NCI-H460 (cell line): ENCODE data around the gene CD44. TPM values are rescaled to one million over a fixed set of nuclear protein-coding genes. Genes with fewer than 3 reads are reported as not detected.

ENCODE experiments used
- DNase-seq: peaks from one replicate; pipeline ENCODE4 v3.0.0-alpha.2; 2016; ENCODE audit warnings: low read depth; ENCODE audit errors: extremely low read depth
- total RNA-seq: library from RNA; depleted of rRNA; stranded (reverse); fragments of >200 nt; shearing (Covaris generic); gene quantifications from 2 replicates; pipeline ENCODE4 v1.2.3, GENCODE V29; 2014

The CD44 gene
- total RNA-seq, 1 experiment from 2014 or later: 33.3 TPM

DNA sequence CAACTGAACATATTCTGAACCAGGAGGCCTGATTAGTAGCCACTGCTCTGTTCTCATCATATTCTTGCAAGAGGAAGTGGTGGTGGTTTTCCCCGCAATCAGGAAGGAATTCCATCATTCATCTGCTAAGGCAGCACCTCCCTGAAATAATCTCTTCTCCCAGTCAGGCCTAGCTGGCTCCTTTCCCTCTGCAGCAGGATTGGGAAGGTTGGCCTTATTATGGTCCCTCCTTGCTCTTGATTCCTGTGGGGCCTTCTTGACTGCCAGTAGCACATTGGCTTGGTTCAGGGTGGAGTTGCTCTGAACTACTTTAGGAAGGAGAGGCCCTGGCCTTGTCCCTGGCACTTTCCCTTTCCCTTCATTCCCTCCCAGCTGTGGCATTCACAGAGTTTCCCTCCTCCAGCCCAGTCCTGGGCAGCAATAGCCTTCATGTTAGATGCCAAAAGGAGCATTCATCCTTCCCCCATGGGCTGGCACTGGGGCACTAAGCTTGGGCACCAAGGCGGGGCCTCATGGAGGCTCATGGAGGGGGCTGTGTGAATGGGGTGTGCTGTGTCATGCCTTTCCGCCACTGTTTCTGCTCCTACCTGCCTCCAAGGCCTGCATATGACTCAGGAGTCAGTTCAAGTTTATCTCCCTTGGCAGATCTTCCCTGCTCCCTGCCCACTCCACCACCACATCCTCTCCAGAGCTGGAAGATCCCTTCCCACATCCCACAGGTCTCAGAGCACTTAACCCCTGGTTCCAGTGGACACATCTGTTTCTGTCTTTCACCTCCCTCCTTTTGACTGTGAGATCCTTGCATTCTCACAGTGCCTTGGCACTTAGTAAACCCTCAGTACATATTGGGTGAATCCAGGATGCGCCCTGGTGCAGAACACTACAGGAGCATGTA is 27.6 kb upstream of the CD44 start:
- DNase-seq: no peak

GRCh38 chr11:35112056-35112845 is 26.7 kb upstream of the CD44 start:
- no peak for DNase-seq

- no peak for DNase-seq
Measured at GRCh38 chr11:35112846-35113105, 26.2 kb upstream of the CD44 start.

DNA sequence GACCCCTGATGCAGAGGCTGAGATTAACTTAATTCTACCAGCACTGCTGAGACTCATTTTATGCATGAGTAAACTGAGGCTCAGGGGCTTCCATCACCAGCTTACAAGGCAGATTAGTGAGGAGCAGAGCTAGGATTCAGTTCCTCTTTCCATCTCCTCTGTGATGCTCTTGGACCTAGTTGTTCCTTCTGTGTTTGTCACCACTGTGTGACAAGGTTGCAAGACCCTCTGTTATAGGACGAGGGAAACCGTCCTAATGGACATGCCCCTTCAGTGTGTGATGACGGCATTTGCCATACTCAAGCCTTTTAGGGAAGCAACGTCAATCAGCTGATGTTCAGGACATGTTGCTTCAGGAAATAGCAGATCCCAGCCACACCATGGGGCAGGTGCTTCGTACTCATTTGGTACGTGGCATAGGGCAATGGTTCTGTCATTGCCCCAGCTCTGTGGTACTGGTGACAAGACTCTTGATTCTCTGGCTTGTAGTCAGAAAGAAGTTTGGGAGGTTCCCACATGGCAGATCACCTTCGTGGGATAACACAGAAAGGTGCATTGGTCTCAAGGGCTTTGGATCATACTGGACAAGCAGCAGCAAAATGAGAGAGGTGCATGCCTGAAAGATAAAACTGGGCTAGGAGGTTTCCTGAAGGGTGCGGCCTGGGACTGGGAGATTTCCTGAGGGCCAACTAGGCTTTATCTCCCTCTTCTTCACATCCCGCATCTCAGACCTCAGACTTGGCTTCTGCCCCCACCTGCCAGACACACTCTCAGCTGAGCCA is 23.9 kb upstream of the CD44 start:
- no peak for DNase-seq

GRCh38 chr11:35115688-35116030 is 23.3 kb upstream of the CD44 start:
- no peak for DNase-seq

GRCh38 chr11:35116245-35116644 is 22.7 kb upstream of the CD44 start:
- no peak for DNase-seq

DNA sequence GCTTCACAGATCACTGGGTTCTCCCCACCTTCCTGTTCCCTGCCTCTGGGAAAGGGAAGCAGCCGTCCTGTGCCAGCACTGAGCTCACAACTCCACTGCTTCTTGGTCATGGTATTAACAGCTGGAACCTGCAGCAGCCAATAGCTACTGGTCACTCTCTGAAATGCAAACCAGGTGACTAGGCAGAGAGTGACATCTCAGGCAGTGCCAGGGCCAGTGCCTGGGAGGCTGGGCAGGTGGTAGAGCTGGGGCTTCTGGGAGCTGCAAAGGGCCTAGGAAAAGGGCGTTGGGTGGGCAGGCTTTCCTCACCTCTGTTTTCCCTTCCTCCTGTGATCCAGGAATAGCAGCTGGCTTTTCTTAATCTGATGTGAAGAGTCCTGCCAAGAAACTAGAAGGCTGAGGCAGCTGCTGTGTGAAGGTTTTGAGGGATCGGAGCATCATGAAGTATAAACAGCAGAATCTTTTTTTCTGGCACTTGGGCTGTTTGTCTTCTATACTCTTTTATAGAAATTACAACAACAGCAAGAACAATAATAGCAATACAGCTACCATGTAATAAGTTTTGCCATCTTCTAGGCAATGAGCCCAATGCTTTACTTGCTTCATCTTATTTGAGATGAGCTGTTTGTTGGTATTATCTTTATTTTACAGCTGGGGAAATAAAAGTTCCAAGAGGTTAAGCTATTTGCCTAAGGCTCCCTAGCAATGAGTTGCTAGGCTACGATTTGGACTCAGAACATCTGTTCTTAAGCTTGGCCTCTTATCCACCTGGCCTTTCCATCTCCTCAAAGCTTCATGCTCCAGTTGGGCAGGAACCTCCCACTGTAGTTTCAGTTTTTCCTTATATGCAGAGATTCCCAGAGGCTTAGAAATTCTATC is 22.0 kb upstream of the CD44 start:
- DNase-seq: no peak

DNA sequence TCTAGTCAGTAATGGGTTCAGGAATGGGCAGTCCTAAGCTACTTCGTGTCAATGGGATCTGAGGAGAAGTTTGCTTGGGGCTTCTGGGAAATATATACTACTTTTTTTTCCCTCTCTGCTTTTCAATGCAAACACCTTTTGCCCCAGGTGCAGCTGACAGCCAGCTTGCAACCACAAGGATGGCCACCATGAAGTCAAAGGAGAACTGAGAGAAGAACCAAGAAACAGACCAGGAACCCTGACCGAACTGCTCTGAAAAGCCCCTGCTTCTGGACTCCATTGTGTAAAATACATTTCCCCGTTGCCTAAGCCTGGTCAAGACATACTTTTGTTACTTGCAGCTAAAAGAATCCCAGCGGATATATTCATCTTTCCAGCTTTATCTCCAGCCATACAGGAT is 20.1 kb upstream of the CD44 start:
- DNase-seq: no peak

- no peak for DNase-seq
Measured at GRCh38 chr11:35121326-35121865, 17.6 kb upstream of the CD44 start.

- DNase-seq: no peak
Measured at GRCh38 chr11:35122308-35122707, 16.7 kb upstream of the CD44 start.

DNA sequence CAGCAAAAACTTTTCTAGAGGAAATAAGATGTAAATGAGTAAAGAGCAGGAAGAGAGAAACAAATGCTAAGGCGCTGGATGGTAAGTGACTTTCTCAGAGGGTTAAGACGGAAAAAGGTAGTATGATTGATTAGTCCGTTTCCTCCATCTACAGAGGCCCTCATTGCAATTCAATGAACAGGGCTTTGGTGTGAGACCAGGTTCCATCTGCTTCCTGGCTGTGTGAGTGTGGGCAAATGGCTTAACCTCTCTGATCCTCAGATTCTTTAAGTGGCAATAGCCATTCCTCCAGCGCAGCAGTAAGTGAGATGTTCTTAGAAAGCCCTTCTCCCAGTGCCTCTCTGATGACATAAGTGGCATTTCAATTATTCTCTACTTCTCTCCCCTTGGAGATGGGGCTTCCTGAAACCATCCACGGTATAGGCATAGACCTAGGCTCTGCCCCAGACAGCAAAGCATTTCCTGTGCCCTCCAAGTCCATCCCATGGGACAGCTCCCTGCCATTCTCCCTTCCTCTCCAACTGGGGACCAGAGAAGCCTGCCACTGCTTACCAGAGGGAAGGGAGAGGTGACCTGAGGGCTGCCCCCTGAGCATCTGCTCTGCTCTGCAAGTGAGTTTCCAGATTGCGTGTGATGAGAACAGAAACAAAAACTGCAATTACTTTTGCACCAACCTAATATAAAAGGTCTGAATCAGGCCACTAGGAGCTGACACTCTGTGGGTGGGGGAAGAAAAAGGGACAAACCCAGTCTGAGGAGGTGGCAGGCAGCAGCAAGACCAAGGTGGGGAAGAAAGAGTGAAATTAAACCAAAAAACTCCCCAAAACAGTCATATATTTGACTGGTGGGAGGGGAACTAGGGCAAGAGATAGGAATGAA is 12.7 kb upstream of the CD44 start:
- DNase-seq: no peak

- DNase-seq: no peak
Measured at GRCh38 chr11:35126879-35127581, 11.9 kb upstream of the CD44 start.

DNA sequence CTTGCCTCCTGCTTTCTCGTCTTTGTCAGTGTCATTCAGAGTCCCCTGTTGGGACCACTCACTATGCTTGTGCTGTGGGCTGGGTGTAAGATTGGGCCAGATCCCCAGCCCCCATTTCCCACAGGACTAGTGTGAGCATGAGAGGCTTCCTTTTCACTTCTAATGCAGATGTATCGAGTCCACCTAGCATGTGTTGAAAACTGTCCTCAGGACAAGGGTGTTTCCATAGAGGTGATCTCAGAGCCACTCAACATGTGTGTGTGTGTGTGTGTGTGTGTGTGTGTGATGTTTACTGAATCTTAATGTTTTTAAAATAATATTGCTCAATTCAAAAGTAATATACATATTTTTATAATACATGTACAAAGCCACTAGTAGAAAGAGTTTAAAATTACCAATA is 11.4 kb upstream of the CD44 start:
- no peak for DNase-seq

DNA sequence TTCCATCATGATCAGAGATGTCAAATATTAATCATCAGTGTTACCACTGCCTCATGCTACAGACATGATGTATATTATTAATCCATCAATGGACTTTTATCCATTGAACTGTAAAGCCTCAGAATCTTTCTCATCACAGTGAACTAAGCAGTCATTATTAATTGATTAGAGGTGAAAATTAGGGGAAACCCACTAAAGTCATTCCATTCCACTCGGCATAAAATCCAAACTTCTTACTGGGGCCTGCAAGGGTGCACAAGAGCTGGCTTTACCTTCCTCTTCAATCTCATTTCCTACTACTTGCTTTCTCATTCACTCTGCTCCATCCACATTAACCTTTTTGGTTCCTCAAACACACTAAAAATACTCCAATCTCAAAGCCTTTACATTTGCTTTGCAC is 7.9 kb upstream of the CD44 start:
- DNase-seq: no peak

DNA sequence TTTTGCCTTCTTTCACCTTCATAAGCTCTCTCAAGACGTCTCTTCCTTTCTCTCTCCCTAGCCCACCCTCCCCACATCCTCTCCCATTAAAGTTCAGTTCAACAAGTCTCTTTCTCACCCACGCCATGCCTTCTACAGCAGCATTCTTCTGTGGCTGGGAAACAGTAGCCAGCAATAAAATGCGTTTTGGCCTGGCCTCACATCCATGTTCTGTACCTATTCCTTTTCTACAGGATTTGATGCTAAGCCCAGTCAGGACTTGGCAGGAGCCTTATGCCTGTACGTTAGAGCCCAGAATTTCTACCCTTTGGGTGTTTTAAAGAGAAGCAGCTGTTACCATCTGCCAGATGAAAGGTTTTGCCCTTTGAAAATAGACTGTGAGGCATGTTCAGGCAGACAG is 7.1 kb upstream of the CD44 start:
- DNase-seq: no peak

DNA sequence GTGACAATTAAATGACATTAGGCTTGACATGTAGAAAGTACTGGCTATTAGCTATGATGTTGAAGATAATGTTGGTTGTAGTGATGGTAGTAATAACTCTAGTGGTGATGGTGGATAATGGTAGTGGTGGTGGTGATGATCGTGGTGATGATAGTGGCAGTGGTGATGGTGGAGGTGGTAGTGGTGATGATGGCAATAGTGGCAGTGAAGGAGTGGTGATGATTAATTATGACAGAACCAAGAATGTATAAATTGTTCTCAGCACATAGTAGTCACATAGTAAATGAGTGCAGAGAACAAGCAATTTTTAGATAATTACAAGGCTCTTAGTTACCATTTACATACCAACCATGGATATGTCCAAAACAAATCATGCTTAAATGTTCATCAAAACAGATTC is 5.3 kb upstream of the CD44 start:
- DNase-seq: no peak

DNA sequence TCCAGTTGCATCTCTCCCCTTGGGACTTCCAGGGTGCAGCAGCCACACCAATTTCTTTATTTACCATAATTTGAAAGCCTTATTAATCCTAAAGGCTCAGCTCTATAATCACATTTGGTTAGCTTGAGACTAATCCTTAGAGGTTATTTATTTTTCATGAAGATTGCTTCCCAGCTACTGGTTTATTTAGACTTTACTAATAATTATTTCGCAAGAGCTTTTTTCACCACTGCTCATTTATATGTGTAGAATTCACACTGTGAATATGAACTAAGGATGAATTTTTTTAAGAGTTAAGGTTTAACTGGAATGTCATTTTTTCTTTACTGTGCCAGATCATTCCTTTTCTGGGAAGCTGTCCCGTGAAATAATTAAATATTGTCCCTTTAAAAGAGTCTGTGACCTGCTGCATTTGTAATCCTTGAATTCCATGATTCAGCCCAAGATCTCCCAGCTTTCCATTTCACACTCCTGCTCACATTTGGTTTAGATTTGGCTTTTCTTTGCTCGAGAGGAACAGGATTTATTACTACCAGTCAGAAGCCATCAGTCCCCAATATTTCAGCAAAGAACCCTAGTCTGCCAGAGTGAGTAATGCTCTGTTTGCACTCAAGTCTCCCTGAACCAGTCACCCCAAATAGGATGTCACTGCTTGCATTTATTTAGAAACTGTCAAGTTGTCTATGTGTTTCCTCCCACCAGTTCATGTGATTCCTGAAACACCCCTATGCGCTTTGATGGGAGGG is 4.4 kb upstream of the CD44 start:
- no peak for DNase-seq

GRCh38 chr11:35135222-35135621 is 3.7 kb upstream of the CD44 start:
- no peak for DNase-seq
